HepG2 (cell line): ENCODE measurements around the gene SPOCD1. TPM values are rescaled to one million over a fixed set of nuclear protein-coding genes. Genes with fewer than 3 reads are reported as not detected.

Source experiments
- ATAC-seq: fragments of 200-7000 bp; cut with Tn5 transposase; 3 replicates; pipeline ENCODE4 v1.9.1; 2020; ENCODE audit warnings: mild to moderate bottlenecking, moderate library complexity
- BruUV-seq: library from RNA; stranded (reverse); fragments of 400-500 nt; replicated peaks from 2 replicates; lab custom pipeline; 2021; lab: Mats Ljungman, UMichigan
- CTCF ChIA-PET: fragments of 300-600 bp; formaldehyde crosslinking; extraction: SDS; loops from one replicate; lab custom pipeline; 2021; ENCODE audit warnings: low total read pairs, inconsistent platforms, low intra/inter-chr PET ratio; lab: Yijun Ruan, JAX
- POLR2A ChIA-PET: fragments of 350-600 bp; sonication (Branson Sonifier 250); formaldehyde crosslinking; loops from one replicate; lab custom pipeline; 2020; ENCODE audit warnings: antibody characterized with exemption, inconsistent platforms; lab: Yijun Ruan, JAX
- DNase-seq: peaks from one replicate; pipeline ENCODE4 v3.0.0-alpha.2; 2015; ENCODE audit warnings: low spot score
- FAIRE-seq: peaks from 3 replicates; lab custom pipeline; 2011; peaks lifted over from hg19 to GRCh38; lab: Jason Lieb, UNC
- H2AFZ ChIP-seq: one replicate; pipeline ENCODE4 v1.6.1; 2011; ENCODE audit warnings: low read length, inconsistent platforms
- H3K27ac ChIP-seq: fragments of 300-600 bp; 3 replicates; pipeline ENCODE4 v1.8.0; 2011; ENCODE audit warnings: mixed run types, mild to moderate bottlenecking, mixed read lengths, low read length, inconsistent platforms; ENCODE audit not compliant: insufficient read depth; ENCODE audit errors: extremely low read length
- H3K27me3 ChIP-seq, 2 experiments: fragments of 200-600 bp in 1 of 2; 2 replicates in 1 of 2; 3 replicates in 1 of 2; pipeline versions ENCODE4 v1.6.0 to v1.8.0; 2011; ENCODE audit warnings: low read length in 2 of 2, mild to moderate bottlenecking in 2 of 2, moderate library complexity in 2 of 2, inconsistent platforms in 1 of 2; ENCODE audit not compliant: insufficient read depth in 2 of 2, control insufficient read depth in 1 of 2
- H3K36me3 ChIP-seq, 2 experiments: fragments of 200-600 bp in 1 of 2; replicated peaks in 1 of 2; 2 replicates in 1 of 2; 3 replicates in 1 of 2; pipeline versions ENCODE4 v1.5.1 to v1.8.0; 2011; ENCODE audit warnings: low read length in 2 of 2, inconsistent platforms in 1 of 2; ENCODE audit not compliant: insufficient read depth in 2 of 2, control insufficient read depth in 1 of 2
- H3K4me1 ChIP-seq: 2 replicates; pipeline ENCODE4 v1.5.1; 2012; ENCODE audit warnings: low read length, inconsistent platforms; ENCODE audit not compliant: insufficient read depth
- H3K4me2 ChIP-seq: 2 replicates; pipeline ENCODE4 v1.6.0; 2011; ENCODE audit warnings: low read depth, low read length, inconsistent platforms
- H3K4me3 ChIP-seq, 3 experiments: fragments of 200-600 bp in 1 of 3; sonication (generic), shearing (Covaris generic) in 1 of 3; replicated peaks in 1 of 3; 2 replicates each; pipeline ENCODE4 v1.5.1; 2011 to 2016; ENCODE audit warnings: low read length in 3 of 3, inconsistent platforms in 2 of 3, low read depth in 2 of 3, mild to moderate bottlenecking in 2 of 3, control low read depth in 1 of 3, mixed read lengths in 1 of 3; ENCODE audit not compliant: insufficient read depth in 1 of 3
- H3K79me2 ChIP-seq: one replicate; pipeline ENCODE4 v1.6.1; 2011; ENCODE audit warnings: low read length, inconsistent platforms; ENCODE audit not compliant: insufficient read depth
- H3K9ac ChIP-seq: 2 replicates; pipeline ENCODE4 v1.6.0; 2011; ENCODE audit warnings: mild to moderate bottlenecking, low read depth, low read length, inconsistent platforms; ENCODE audit not compliant: insufficient read depth
- H3K9me3 ChIP-seq: 2 replicates; pipeline ENCODE4 v1.5.1; 2012; ENCODE audit warnings: mild to moderate bottlenecking, low read length
- H4K20me1 ChIP-seq: 2 replicates; pipeline ENCODE4 v1.6.0; 2011; ENCODE audit warnings: inconsistent platforms, mild to moderate bottlenecking, low read length, moderate library complexity; ENCODE audit not compliant: insufficient read depth
- IKZF4 ChIP-seq: sonication (generic); formaldehyde crosslinking; IDR thresholded peaks from 2 replicates; pipeline ENCODE4 v1.5.1; 2020; ENCODE audit warnings: borderline replicate concordance, mild to moderate bottlenecking, low read depth, missing genetic modification reagents; ENCODE audit errors: not compliant biosample characterization
- REPIN1 ChIP-seq: sonication (generic); formaldehyde crosslinking; IDR thresholded peaks from 2 replicates; pipeline ENCODE4 v1.8.0; 2022; ENCODE audit warnings: missing genetic modification reagents, low read depth, mild to moderate bottlenecking, borderline replicate concordance
- ZBTB21 ChIP-seq: sonication (generic); formaldehyde crosslinking; IDR thresholded peaks from 2 replicates; pipeline ENCODE4 v1.4.0; 2020; ENCODE audit warnings: missing genetic modification reagents
- ZBTB4 ChIP-seq: sonication (generic); formaldehyde crosslinking; IDR thresholded peaks from 2 replicates; pipeline ENCODE4 v1.4.0; 2020; ENCODE audit warnings: missing genetic modification reagents, mild to moderate bottlenecking, borderline replicate concordance
- ZNF230 ChIP-seq: sonication (generic); formaldehyde crosslinking; IDR thresholded peaks from 2 replicates; pipeline ENCODE4 v1.4.0; 2020; ENCODE audit warnings: mild to moderate bottlenecking, missing genetic modification reagents
- ZNF282 ChIP-seq: fragments of 450-650 bp; IDR thresholded peaks from 2 replicates; pipeline ENCODE4 v1.6.1; 2018; ENCODE audit not compliant: partially characterized antibody
- ZNF629 ChIP-seq: sonication (generic); formaldehyde crosslinking; conservative IDR thresholded peaks from 2 replicates; pipeline ENCODE4 v1.5.0; 2020; ENCODE audit warnings: missing genetic modification reagents
- WGBS: methylation state at CpG from one replicate; pipeline ENCODE4 v1.1.6; 2017; ENCODE audit warnings: low lambda C conversion rate; 5-methylcytosine and 5-hydroxymethylcytosine counted together
- in situ Hi-C: cut with HindIII; loops from 2 replicates; pipeline ENCODE4 v1.10.0; 2017; ENCODE audit warnings: low pct_unique_long_range_greater_than_20kb; ENCODE audit not compliant: extremely low pct_ligation_motif_present
- intact Hi-C: fragments of 100-400 bp; cut with micrococcal nuclease; formaldehyde crosslinking; loops from one replicate; pipeline ENCODE4 v1.10.0; 2022; ENCODE audit not compliant: unreplicated experiment
- polyA plus RNA-seq, 8 experiments: library from polyadenylated mRNA; depleted of rRNA in 3 of 8; stranded (reverse) in 7 of 8; unstranded in 1 of 8; fragments of >200 nt; fragmentation: Illumina TruSeq in 4 of 8; extraction: Trizol in 4 of 8; gene quantifications; 2 replicates each; pipeline versions ENCODE4 v1.2.1 to v1.2.3, GENCODE V29; 2011 to 2016; ENCODE audit warnings: low read depth in 4 of 8, missing spikeins in 1 of 8, mixed read lengths in 1 of 8; ENCODE audit not compliant: insufficient read depth in 1 of 8
- total RNA-seq, 5 experiments: library from RNA; depleted of rRNA; stranded (reverse); fragments of >200 nt; fragmentation: Illumina TruSeq; extraction: Trizol; gene quantifications; 2 replicates each; pipeline ENCODE4 v1.2.3, GENCODE V29; 2016; ENCODE audit warnings: low read depth in 1 of 5

Gene SPOCD1
- total and polyA plus RNA-seq, 2 of the 13 experiments (the other 11 are each of a cell fraction or from before 2014, with no cell fraction given): 0.24 to 0.29 TPM

GRCh38 chr1:31795096-31795675 lies 20.6 kb downstream of the SPOCD1 start (continued):
- TF ChIP-seq ZBTB4 (CRISPR knock-in tag) (no peak), ZNF282 (no peak), ZBTB21 (CRISPR knock-in tag) (no peak), IKZF4 (CRISPR knock-in tag) (no peak), REPIN1 (CRISPR knock-in tag) (no peak)
- TF ChIP-seq, all 625 proteins: peak for 0

- in situ Hi-C loops: no loop called here
Measured at GRCh38 chr1:31793586-31794285, 22.1 kb downstream of the SPOCD1 start.

More at GRCh38 chr1:31793586-31794285, 22.1 kb downstream of the SPOCD1 start:
- Histone ChIP-seq H4K20me1 (no peaks in the 10 kb centered on the region), H3K79me2 (no peaks in the 10 kb centered on the region), H3K36me3 (no peaks in the 10 kb centered on the region), H3K4me1 (peaks cover 12% of the 10 kb centered on the region), H3K9me3 (no peaks in the 10 kb centered on the region), H2AFZ (no peak overlapping the region), H3K4me2 (no peak overlapping the region), H3K27me3 (peaks cover 3 to 32% of the 10 kb centered on the region in 2 experiments; a peak in 4 of 5 replicates), H3K9ac (no peak overlapping the region), H3K27ac (no peak overlapping the region), H3K4me3 (no peak overlapping the region)
- DNase-seq: no peak
- 14% methylated on average over 11 of the region's 13 CpGs for WGBS
- CTCF ChIA-PET: no interaction called here
- no peak for ATAC-seq
- intact Hi-C loops: no loop called here
- BruUV-seq: no TSS peak
- POLR2A ChIA-PET: no interaction called here
- no peak for FAIRE-seq
- TF ChIP-seq ZNF629 (0 out of 2 replicates have a peak, but pooled peaks have one; percentile 27), ZNF230 (CRISPR knock-in tag) (no peak)
